MCF 10A (cell line): ENCODE data around the gene PTPRG. TPM values are rescaled to one million over a fixed set of nuclear protein-coding genes. Genes with fewer than 3 reads are reported as not detected.

ENCODE experiments used
- BruUV-seq: library from RNA; stranded (reverse); fragments of 400-500 nt; replicated peaks from 2 replicates; lab custom pipeline; 2021; lab: Mats Ljungman, UMichigan
- CTCF ChIA-PET: fragments of 300-600 bp; sonication (Branson Sonifier 250); formaldehyde crosslinking; extraction: SDS; loops from one replicate; lab custom pipeline; 2021; ENCODE audit warnings: antibody characterized with exemption, inconsistent platforms; lab: Yijun Ruan, JAX
- POLR2A ChIA-PET: fragments of 300-600, 350-650 bp; sonication (Branson Sonifier 250); formaldehyde crosslinking; extraction: SDS; loops from one replicate; lab custom pipeline; 2020; ENCODE audit warnings: antibody characterized with exemption, inconsistent platforms; lab: Yijun Ruan, JAX
- DNase-seq: peaks from one replicate; pipeline ENCODE4 v3.0.0-alpha.2; 2018; ENCODE audit not compliant: unreplicated experiment
- H3K27ac Mint-ChIP-seq: one replicate; pipeline ENCODE4 v1.8.0; 2022; ENCODE audit warnings: mild to moderate bottlenecking, low read depth, mixed read lengths; ENCODE audit not compliant: unreplicated experiment
- H3K27me3 Mint-ChIP-seq: one replicate; pipeline ENCODE4 v1.8.0; 2022; ENCODE audit warnings: mixed read lengths; ENCODE audit not compliant: insufficient read depth, unreplicated experiment
- H3K36me3 Mint-ChIP-seq: one replicate; pipeline ENCODE4 v1.8.0; 2022; ENCODE audit warnings: mild to moderate bottlenecking, moderate library complexity, mixed read lengths; ENCODE audit not compliant: insufficient read depth, unreplicated experiment
- H3K4me1 Mint-ChIP-seq: one replicate; pipeline ENCODE4 v1.8.0; 2022; ENCODE audit warnings: mixed read lengths; ENCODE audit not compliant: insufficient read depth, unreplicated experiment
- H3K4me3 Mint-ChIP-seq: one replicate; pipeline ENCODE4 v1.8.0; 2022; ENCODE audit warnings: mild to moderate bottlenecking, moderate library complexity, mixed read lengths; ENCODE audit not compliant: unreplicated experiment
- H3K9me3 Mint-ChIP-seq: one replicate; pipeline ENCODE4 v1.8.0; 2022; ENCODE audit warnings: mixed read lengths; ENCODE audit not compliant: unreplicated experiment
- CTCF ChIP-seq: fragments of 200-600 bp; IDR thresholded peaks from one replicate; pipeline ENCODE4 v1.8.0; 2022; ENCODE audit warnings: antibody characterized with exemption, mild to moderate bottlenecking; ENCODE audit not compliant: unreplicated experiment
- intact Hi-C: fragments of 100-400 bp; cut with micrococcal nuclease; formaldehyde crosslinking; loops from 2 replicates; pipeline ENCODE4 v1.14.1; 2022
- total RNA-seq: library from RNA; stranded (reverse); gene quantifications from 2 replicates; pipeline ENCODE4 v1.2.3, GENCODE V29; 2022

PTPRG gene
- total RNA-seq, 1 experiment from 2014 or later = 54.5 TPM

GRCh38 chr3:62175161-62175560 lies 613.8 kb downstream of the PTPRG start:
- POLR2A ChIA-PET = no interaction called here
- Mint-ChIP-seq H3K36me3 (peaks cover 15% of the 10 kb centered on the region), H3K9me3 (no peaks in the 10 kb centered on the region), H3K27me3 (no peaks in the 10 kb centered on the region), H3K4me3 (no peak overlapping the region), H3K4me1 (no peaks in the 10 kb centered on the region), H3K27ac (no peak overlapping the region)
- intact Hi-C loops = no loop called here
- CTCF ChIA-PET = interaction anchor here (4.4 kb wide), 1 partner anchor 13 kb away, joined by 36 read pairs; no protein-coding TSS in a partner anchor
- no TSS peak for BruUV-seq
- no peak for TF ChIP-seq CTCF
- DNase-seq = no peak

GRCh38 chr3:62178032-62178431 lies 616.7 kb downstream of the PTPRG start:
- Mint-ChIP-seq H3K9me3 (no peaks in the 10 kb centered on the region), H3K4me3 (no peak overlapping the region), H3K4me1 (no peaks in the 10 kb centered on the region), H3K36me3 (peaks cover 10% of the 10 kb centered on the region), H3K27me3 (no peaks in the 10 kb centered on the region), H3K27ac (no peak overlapping the region)
- intact Hi-C loops = no loop called here
- ChIA-PET POLR2A (no interaction called here), CTCF (interaction anchor here (0.8 to 1.2 kb wide), 4 partner anchors 9 to 319 kb away, joined by 3 to 6 read pairs (median 4); no protein-coding TSS in a partner anchor)
- no TSS peak for BruUV-seq
- no peak for DNase-seq
- no peak for TF ChIP-seq CTCF

GRCh38 chr3:62178739-62179600 lies 617.6 kb downstream of the PTPRG start:
- intact Hi-C loops = no loop called here
- no TSS peak for BruUV-seq
- CTCF ChIA-PET = interaction anchor here (0.6 to 1.2 kb wide), 5 partner anchors 8 to 320 kb away, joined by 3 to 6 read pairs (median 3); no protein-coding TSS in a partner anchor
- no peaks in the 10 kb centered on the region for H3K27me3 Mint-ChIP-seq
- no peaks in the 10 kb centered on the region for H3K4me1 Mint-ChIP-seq
- no peak overlapping the region for H3K4me3 Mint-ChIP-seq
- no peak overlapping the region for H3K27ac Mint-ChIP-seq
- H3K9me3 Mint-ChIP-seq = no peaks in the 10 kb centered on the region
- POLR2A ChIA-PET = no interaction called here
- H3K36me3 Mint-ChIP-seq = peaks cover 8% of the 10 kb centered on the region
- no peak for DNase-seq
- no peak for TF ChIP-seq CTCF

GRCh38 chr3:62180514-62180913 lies 619.1 kb downstream of the PTPRG start:
- Mint-ChIP-seq H3K27me3 (no peaks in the 10 kb centered on the region), H3K9me3 (no peaks in the 10 kb centered on the region), H3K36me3 (peaks cover 2% of the 10 kb centered on the region), H3K27ac (no peak overlapping the region), H3K4me1 (peaks cover 7% of the 10 kb centered on the region), H3K4me3 (no peak overlapping the region)
- no peak for DNase-seq
- intact Hi-C loops = loop anchor here (10.0 kb wide), 5 partner anchors 126 to 1596 kb away; partner anchors contain the start of gene FHIT
- no peak for TF ChIP-seq CTCF
- ChIA-PET POLR2A (no interaction called here), CTCF (interaction anchor here (0.5 to 1.7 kb wide), 3 partner anchors 8 to 322 kb away, joined by 3 to 9 read pairs (median 3); no protein-coding TSS in a partner anchor)
- BruUV-seq = no TSS peak
